GM21717 (cell line): ENCODE measurements around the gene HAGH.
"Not testable (repeated sequence)": the region's sequence is repeated elsewhere in the genome, so short reads cannot be mapped to it uniquely, and the experiment has no call there.

Experiments used
- ATAC-seq: cut with Tn5 transposase; IDR thresholded peaks from one replicate; pipeline ENCODE4 v1.9.1; 2021; ENCODE audit warnings: mild to moderate bottlenecking, moderate library complexity; ENCODE audit not compliant: unreplicated experiment

The HAGH gene

DNA sequence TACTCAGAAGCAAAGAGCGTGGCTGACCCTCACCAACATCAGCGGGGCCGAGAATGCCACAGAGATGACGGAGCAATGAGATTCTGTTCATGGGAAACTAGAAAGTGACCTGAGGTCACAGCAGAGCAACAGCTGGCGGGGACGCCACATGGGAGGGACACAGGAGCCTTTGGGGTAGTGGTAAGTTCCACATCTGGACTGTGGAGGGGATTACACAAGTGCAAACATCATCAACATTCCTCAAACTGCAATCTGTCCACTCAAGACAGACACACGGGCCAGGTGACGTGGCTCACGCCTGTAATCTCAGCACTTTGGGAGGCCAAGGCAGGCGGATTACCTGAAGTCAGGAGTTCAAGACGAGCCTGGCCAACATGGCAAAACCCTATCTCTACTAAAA is 11.2 kb downstream of the HAGH start:
- no peak for ATAC-seq

DNA sequence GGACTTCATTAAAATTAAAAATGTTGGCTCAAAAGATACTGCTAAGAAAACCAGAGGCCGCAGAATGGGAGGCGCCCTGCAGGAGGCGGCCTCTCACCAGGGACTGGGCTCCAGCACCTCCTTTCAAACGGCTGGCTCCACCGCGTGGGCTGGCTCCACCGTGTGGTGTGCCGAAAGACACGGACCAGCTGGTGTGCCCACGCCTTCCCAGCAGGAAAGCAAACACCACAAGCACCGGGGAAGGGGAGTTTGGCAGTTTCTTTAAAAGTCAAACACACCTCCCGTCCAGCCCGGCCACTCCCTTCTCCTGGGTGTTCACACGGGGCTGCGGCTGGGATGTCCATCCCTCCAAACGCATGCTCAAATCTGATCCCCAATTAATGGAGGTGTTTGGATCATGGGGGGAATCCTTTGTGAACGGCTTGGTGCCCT is 13.9 kb downstream of the HAGH start:
- no peak for ATAC-seq

DNA sequence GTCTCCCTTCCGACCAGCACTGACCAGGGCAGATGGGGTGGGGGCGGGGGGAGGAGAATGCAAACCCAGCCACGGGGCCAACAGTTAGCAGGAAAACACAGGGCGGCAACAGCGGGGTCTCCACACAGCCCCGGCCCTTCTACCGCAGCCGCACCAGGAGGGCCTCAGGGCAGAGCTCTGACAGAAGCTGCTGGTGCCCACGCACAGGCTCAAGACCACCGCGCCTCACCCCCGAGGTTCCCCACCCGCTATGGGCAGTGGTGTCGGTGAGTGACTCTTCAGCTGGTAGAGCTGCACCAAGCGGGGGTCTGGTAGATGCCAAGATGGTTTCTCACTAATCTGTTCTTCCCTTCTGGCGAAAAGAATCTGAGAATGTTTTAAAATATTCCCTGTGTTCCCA is 16.1 kb downstream of the HAGH start:
- ATAC-seq: no peak

DNA sequence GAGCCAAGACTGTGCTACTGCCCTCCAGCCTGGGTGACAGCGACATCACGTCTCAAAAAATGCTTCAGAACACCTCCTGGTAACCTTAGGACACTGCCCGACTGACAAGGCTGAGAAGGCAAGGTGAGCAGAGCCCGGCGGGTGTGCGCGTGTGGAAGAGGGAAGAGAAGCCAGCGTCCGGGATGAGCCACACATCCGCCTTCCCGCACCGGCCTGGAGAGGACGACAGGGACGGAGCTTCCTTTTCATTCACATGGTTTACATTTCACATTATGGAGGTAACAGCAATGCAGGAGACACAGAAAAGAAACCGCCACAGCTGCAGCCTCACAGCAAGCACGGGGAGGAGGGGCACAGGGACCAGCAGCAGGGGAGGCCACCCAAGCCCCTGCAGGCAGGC is 16.5 kb downstream of the HAGH start:
- ATAC-seq: no peak

DNA sequence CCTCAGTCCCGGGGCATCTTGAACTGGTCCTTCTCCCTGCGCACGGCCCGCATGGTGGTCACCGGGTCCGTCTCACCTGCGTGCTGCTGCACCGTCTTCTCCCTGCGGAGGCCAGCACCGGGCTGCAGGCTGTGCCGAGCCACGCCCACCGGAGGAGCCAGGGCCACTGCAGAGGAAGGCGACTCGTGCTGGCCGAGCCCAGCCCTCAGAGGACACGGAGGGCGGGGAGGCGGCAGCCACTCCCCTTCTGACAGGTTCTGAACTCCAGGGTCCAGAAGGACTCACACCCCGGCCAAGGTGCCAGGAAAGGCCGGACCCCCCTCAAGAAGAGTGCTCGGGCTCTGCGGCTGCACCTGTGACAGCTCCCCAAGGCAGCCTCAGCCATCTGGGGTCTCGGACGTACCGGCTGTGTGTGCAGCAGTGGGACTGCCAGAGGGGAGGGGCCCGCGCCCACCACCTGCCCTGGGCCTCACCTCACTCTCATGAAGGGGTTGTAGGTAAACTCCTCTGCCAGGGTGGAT is 17.3 kb downstream of the HAGH start:
- no peak for ATAC-seq

DNA sequence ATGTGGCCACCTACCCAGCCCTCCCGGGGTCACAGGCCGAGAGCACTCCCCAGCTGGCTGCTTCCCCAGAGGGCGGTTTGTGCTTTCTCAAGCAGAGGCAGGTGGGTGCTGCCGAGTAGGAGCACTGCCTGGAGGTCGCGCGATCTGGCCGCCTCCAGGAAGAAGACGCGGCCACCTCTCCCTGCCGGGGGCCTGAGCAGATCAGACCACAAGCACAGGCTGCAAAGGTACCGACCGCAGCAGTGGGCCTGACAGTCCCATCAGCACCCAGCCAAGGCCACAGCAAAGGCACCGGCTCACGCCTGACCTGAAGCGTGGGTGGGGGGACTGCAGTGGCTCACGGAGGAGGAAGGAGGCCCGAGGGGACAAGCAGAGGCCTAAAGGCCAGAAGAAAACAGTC is 17.9 kb downstream of the HAGH start:
- no peak for ATAC-seq

DNA sequence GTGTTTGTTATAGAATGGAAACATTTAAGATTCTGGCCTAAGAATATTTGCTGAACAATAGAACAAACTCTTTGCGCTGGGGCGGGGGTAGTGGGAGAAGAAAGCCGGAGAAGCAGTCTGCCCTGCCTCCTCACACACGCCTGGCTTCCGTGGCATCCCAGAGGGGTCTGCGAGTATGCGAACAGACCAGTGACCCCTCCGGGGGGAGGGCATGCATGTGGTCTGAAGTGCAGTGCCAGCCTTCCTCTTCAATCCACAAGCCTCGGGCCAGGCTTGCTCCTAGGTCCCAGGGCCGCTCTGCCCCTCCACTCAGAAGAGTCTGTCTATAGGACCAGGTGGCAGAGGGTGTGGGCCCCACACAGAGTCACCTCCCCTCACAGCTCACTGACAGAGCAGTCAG is 19.0 kb downstream of the HAGH start:
- ATAC-seq: no peak

DNA sequence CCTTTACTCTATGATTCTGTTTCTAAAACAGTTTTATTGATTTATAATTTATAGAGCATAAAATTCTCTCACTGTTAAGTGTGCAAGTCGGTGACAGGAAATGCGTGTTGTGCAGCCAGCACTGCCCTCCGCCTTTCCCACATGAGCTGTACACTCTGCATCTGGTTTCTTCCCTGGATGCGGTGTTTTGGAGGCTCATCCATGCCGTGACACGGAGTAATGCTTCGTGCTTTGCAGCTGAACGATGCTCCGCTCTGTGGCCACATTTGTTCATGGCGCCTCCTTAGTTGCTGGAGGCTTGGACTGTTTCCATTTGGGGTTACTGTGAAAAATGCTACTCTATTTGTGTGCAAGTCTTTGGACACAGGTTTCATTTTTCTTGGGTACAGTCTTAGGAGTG is 25.9 kb downstream of the HAGH start:
- no peak for ATAC-seq

DNA sequence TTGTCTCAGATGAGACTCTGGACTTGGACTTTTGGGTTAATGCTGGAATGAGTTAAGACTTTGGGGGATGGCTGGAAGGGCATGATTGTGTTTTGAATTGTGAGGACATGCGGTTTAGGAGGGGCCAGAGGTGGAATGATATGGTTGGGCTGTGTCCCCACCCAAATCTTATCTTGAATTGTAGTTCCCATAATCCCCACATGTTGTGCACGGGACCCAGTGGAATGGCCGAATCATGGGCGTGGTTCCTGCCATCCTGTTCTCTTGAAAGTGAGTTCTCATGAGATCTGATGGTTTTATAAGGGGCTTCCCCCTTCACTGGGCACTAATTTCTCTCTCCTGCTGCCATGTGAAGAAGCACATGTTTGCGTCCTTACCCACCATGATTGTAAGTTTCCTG is 27.4 kb downstream of the HAGH start:
- ATAC-seq: not testable (repeated sequence)

DNA sequence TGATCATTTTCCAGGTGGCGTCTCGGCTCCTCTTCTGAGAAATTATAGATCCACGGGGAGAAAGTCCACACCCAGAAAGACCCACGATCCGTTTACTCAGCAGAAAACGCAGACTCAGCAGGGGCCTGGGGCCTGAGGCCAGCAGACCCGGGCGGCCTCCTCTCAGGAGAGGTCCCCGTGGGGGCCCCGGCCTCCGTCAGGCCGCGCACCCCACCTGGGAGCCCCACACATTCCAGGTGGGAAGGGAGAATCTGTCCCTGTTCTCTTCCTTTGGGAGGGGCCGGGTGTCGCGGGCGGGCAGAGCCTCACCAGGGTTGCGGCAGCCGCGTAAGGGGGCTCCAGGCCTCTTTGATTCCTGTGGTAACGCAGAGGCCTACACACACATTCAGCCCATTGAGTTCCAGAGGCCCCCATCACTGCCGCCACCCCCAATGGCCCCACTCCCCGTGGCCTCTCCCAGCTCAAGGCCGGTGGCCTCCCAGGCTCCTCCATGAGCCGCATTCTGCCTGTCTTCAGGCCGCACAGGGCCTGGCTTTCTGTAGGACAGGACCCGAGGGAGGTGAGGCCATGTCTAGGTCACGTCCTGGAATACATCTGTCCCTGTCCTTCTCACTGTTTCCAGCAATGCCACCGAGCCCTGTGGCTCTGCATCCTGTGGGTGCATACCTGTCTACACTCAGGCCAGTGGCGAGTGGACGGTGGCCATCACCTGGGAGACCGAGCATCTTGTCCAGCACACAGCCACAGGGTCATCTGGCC is 31.5 kb downstream of the HAGH start:
- ATAC-seq: no peak

DNA sequence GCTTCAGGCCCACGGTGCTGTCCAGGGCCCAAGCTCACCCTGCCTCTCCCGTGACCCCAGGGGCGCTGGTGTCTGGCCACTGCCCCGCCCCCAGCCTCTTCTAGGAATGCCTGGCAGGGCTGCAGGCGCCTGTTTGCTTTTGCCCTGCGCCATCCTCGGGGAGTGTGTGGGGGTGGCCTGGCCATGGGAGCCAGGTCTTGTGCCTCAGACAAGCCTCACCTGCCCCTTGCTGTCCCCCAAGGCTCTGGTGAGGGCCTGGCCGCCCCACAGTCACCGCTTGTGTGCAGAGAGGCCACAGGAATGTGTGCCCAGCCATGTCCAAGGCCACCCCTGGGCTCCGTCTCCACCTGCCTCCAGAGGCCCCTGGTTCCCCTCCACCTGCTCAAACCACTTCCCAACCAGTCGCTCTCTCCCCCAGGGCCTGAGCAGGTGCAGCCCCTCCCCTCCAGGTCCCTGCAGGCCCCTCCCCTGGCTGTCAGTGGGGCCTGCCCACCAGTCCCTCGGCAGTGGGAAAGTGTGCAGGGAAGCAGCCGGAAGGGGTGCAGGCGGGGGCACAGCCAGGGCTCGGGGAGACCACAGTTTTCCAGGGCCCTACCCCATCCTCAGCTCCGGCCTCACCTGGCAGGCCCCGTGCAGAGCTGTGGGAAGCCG is 32.3 kb downstream of the HAGH start:
- no peak for ATAC-seq

DNA sequence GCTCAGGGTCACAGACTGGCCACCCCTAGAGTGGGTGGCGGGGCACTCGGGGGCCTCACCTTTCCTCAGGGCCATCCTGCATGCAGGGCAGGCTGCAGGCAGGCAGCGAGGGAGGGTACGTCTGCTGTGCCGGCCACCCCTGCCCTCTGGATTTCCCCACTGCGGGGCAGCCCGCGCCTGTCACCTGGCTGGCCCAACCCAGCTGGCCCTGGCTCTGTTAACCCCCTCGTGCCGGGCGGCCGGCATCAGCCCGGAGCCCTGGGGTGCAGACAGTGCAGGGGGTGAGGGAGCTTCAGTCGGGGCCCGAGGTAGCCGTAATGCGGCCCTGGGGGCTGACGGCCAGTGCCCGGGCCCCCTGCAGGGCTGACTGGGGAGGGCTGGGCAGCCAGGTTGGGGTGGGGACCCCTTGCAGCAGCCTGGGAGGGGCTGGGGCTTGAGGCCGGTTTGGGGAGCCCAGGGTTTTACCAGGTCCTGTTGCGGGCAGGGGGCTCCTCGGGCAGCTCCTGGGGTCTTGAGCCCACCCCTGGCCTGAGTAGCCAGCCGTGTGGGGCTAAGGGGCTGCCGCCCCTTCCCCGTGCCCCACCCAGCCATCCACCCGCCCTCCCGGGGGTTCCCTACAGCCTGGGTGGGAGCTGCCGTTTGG is 32.9 kb downstream of the HAGH start, which contains the start of gene IGFALS:
TSS of gene IGFALS (minus strand) at position 128 of the 643 bp plus-strand sequence. CDS start at position 75, 53 bp downstream.
- no peak for ATAC-seq

DNA sequence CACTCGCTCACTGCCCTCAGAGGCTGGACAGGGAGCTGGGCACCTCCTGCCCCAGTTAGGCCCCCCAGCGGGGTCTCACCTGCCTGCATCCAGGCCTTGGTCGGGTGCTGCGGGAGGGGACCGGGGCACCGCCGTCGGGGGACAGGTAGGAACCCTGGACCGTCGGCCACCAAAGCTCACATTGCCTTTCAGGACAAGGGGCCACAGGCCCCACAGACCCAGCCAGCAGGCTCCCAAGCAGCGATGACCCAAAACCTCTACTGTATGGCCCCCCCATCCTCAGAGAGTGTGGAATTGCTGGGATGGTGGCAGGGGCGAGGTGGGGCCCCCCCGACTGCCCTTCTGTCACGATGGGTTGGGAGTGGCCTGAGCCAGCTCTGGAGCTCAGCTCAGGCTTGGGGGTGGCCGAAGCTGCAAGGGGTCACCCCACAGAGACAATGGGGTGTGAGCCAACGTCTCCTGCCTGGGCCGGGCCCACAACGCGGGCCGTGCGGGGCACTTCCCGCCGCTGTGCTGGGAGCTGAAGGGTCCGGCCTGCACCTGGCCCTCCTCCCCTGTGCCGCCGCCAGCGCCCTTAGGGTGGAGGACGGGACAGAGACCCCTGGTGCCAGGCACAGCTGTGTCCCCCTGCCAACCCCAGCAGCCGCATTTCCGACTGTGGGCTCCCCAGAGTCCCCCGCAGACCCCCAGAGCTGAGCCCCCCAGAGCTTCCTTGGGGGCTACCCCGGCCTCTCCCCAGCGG is 33.6 kb downstream of the HAGH start:
- no peak for ATAC-seq

DNA sequence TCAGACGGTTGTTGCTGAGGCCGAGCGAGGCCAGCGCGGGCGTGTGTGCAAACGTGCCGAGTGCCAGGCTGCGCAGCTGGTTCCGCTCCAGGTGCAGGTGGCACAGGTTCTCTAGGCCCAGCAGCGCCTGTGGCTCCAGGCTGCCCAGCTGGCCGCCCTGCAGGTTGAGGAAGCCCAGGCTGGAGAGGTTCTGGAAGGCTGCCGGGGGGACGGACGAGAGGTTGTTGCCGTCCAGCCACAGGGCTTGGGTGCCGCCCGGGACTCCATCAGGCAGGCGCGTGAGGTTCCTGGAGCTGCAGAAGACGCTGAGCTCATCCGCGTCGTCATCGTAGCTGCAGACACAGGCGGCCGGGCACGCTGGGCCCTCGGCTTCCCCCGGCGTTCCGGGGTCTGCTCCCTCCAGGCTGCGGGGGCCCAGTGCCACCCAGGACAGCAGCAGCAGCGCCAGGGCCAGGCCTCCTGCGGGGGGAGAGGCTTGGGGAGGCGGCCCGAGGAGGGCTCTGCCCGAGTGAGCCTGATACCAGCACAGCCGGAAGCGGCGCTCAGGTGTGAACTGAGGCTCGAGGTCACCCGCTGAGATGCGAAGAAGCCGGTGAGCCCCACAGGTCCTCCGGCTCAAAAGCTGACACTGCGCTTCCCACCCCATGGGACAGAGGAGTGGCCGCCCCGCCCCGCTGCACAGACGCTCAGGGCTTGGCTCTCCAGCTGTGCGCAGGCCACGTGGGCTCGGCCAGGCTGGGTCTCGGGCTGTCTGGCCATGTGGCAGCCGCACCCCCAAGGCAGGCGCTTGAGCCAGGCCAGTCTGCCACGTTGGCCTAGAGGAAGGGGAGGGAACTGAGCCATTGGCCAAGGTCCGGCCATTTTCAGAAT is 34.4 kb downstream of the HAGH start:
- no peak for ATAC-seq

DNA sequence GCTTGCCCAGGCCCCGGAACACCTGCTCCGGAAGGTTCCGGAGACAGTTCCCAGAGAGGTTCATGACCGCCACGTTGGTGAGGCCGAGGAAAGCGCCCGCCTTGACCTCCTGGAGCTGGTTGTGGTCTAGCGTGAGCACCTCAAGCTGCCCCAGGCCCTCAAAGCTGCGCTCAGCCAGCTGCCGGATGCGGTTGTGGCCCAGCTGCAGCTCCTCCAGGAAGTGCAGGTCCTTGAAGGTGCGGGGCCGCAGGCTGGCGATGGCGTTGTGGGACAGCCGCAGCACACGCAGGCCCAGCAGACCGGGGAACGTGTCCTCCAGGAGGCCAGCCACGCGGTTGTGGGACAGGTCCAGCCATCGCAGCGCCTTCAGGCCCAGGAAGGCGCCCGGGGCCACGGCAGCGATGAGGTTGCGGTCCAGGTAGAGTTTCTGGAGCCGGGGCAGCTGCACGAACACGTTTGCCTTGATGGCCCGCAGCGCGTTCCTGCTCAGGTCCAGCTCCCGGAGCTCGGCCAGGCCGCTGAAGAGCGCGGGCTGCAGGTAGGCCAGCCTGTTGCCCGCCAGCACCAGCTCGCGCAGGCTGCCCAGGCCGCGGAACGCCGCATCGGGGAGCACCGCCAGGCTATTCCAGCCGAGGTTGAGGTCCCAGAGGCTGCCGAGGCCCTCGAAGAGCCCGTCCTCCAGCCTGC is 35.2 kb downstream of the HAGH start:
- no peak for ATAC-seq

DNA sequence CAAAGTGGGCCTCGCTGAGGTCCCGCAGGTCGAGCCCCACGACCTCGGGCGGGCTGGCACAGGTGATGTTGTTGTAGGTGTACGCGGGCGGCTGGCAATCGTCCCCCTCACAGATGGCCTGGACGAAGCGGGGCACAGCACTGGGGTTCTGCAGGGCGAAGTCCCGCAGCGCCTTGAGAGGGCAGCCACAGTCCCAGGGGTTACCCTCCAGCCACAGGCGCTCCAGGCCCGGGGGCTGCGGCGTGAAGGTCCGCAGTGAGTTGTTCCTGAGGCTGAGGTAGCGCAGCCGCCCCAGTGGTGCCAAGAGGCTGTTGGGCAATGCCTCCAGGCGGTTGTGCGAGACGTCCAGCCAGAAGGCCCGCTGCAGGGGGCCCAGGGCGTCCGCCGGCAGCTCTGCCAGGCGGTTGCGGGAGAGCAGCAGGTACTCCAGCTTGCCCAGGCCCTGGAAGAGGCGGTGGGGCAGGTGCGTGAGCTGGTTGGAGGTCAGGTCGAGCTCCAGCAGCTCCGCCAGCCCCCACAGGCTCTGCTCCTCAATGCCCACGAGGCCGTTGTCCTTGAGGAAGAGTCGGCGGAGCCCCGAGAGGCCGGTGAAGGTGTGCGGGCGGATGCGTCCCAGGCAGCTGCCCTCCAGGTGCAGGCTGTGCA is 35.9 kb downstream of the HAGH start:
- ATAC-seq: no peak

DNA sequence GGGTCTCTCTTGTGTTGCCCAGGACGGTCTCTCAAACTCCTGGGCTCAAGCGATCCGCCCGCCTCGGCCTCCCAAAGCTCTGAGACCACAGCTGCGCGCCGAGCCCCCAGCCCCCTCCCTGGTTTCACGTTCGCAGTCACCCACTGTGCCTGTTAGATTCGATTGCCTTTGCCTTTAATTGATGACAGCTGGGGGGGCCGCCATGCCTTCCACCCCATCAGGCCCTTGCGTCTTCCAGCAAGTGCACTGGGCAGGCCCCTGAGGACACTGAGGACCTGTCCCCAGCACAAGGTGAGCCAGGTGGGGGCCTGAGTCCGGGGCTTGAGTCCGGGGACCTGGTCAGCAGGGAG is 36.4 kb downstream of the HAGH start:
- ATAC-seq: no peak

DNA sequence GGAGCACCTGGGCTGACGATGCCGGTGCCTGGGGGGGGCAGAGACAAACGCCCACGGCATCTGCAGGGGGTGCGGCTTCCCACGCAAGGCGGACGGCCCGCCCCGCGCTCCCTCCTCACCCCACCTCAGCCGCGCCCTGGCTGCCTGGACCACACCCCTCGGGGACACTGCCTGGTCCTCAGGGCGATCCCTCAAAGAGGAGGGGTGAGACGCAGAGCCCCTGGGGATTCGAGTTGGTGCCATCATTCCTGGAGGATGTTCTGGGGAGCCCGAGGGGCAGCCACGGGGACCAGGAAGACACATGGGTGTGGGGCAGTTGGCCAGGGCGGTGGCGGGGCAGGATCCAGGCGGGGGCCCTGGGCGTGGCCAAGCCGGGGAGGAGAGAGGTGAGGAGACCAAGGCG is 37.0 kb downstream of the HAGH start:
- no peak for ATAC-seq

DNA sequence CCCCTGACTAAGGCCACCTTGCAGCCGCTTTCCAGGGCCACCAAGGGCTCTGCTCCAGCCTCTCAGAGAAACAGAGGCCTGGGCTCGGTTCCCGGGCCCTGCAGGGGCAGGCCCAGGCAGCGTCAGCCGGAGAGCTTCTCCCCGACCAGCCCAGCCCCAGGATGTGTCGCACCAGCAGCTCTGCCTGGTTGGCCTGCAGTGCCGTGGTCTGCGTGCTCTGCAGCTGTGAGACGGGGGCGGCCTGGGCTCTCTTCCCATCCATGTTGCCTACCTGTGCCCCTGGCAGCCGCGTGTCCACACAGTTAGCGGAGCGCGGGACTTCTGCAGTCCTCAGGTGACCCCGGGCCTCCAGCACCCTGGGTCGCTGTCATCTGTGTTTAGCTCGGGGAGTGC is 37.9 kb downstream of the HAGH start:
- ATAC-seq: no peak
